GM21390 (cell line): ENCODE results near the gene DDX59.
A peak's percentile ranks its signal among the peaks of the same experiment; 100 is the strongest.

Source experiments
- ATAC-seq: cut with Tn5 transposase; IDR thresholded peaks from one replicate; pipeline ENCODE4 v1.9.1; 2021; ENCODE audit not compliant: unreplicated experiment

The DDX59 gene

GRCh38 chr1:200669314-200670241, at the start of gene DDX59:
Gene DDX59, minus strand, starts transcription at chr1:200669907. Its CDS starts 3,167 bp downstream, at chr1:200666740.
- ATAC-seq = peak; percentile 90

- no peak for ATAC-seq
Measured at GRCh38 chr1:200714504-200715187, 44.9 kb upstream of the DDX59 start.

GRCh38 chr1:200710166-200710565, 40.5 kb upstream of the DDX59 start:
- ATAC-seq = no peak

GRCh38 chr1:200708769-200709168, 39.1 kb upstream of the DDX59 start:
- ATAC-seq = no peak

- ATAC-seq = no peak
Measured at GRCh38 chr1:200708161-200708560, 38.5 kb upstream of the DDX59 start.

GRCh38 chr1:200707116-200707515, 37.4 kb upstream of the DDX59 start:
- no peak for ATAC-seq

GRCh38 chr1:200706111-200706814, 36.6 kb upstream of the DDX59 start:
- ATAC-seq = no peak

GRCh38 chr1:200704986-200705500, 35.3 kb upstream of the DDX59 start:
- no peak for ATAC-seq

GRCh38 chr1:200699871-200700270, 30.2 kb upstream of the DDX59 start:
- ATAC-seq = no peak

GRCh38 chr1:200694738-200695137, 25.0 kb upstream of the DDX59 start:
- no peak for ATAC-seq

GRCh38 chr1:200693327-200693726, 23.6 kb upstream of the DDX59 start:
- no peak for ATAC-seq

GRCh38 chr1:200692316-200692715, 22.6 kb upstream of the DDX59 start:
- ATAC-seq = no peak

- no peak for ATAC-seq
Measured at GRCh38 chr1:200686620-200687019, 16.9 kb upstream of the DDX59 start.

- no peak for ATAC-seq
Measured at GRCh38 chr1:200684015-200684414, 14.3 kb upstream of the DDX59 start.

GRCh38 chr1:200683298-200683697, 13.6 kb upstream of the DDX59 start:
- no peak for ATAC-seq

- ATAC-seq = no peak
Measured at GRCh38 chr1:200681231-200681630, 11.5 kb upstream of the DDX59 start.

GRCh38 chr1:200676829-200677228, 7.1 kb upstream of the DDX59 start:
- ATAC-seq = no peak

- no peak for ATAC-seq
Measured at GRCh38 chr1:200675588-200675852, 5.8 kb upstream of the DDX59 start.

GRCh38 chr1:200674838-200675587, 5.3 kb upstream of the DDX59 start:
- ATAC-seq = no peak

GRCh38 chr1:200673952-200674823, 4.5 kb upstream of the DDX59 start:
- ATAC-seq = no peak
